HUES6 (cell line): Measurements from ENCODE around the gene FGGY.
"Not testable (repeated sequence)": the region's sequence is repeated elsewhere in the genome, so short reads cannot be mapped to it uniquely, and the experiment has no call there.

ENCODE experiments used
- H3K27ac ChIP-seq: 2 replicates; pipeline ENCODE4 v1.7.0; 2013; ENCODE audit warnings: low read depth, mild to moderate bottlenecking, low read length, inconsistent platforms
- H3K27me3 ChIP-seq: 2 replicates; pipeline ENCODE4 v1.6.1; 2013; ENCODE audit warnings: low read length; ENCODE audit not compliant: control insufficient read depth, insufficient read depth
- H3K36me3 ChIP-seq: 2 replicates; pipeline ENCODE4 v1.6.1; 2013; ENCODE audit warnings: low read length; ENCODE audit not compliant: control insufficient read depth, insufficient read depth
- H3K4me1 ChIP-seq: 2 replicates; pipeline ENCODE4 v1.6.1; 2013; ENCODE audit warnings: low read length; ENCODE audit not compliant: control insufficient read depth, insufficient read depth
- H3K4me3 ChIP-seq: 2 replicates; pipeline ENCODE4 v1.5.1; 2013; ENCODE audit warnings: low read depth, low read length
- H3K9ac ChIP-seq: one replicate; pipeline ENCODE4 v1.6.1; 2013; ENCODE audit warnings: mild to moderate bottlenecking, low read length
- H3K9me3 ChIP-seq: 2 replicates; pipeline ENCODE4 v1.6.1; 2013; ENCODE audit warnings: low read depth, low read length; ENCODE audit not compliant: control insufficient read depth, insufficient read depth

Gene FGGY

DNA sequence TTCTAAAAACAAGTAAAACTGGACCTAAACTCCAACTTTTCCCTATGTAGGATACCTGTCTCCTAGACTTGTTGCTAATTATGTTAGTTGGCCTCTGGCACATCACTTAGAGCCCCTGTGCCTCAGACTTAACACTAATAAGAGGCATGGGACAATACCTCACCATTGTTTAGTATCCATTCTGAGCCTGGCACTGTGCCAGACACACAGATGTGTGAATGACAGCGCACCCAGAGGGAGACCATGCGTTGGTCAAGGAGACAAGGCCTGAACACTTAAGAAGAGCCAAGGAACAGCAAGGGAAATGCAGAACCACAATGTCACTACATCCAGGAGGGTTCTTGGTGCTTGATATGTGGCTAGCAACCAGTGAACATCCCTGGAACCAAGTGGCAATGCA, 189.1 kb downstream of the FGGY start:
- H3K9me3 ChIP-seq, result no peaks in the 10 kb centered on the region
- H3K4me3 ChIP-seq, result no peak overlapping the region
- no peaks in the 10 kb centered on the region for H3K4me1 ChIP-seq
- H3K27ac ChIP-seq, result no peak overlapping the region
- H3K9ac ChIP-seq, result no peak overlapping the region
- no peaks in the 10 kb centered on the region for H3K36me3 ChIP-seq
- H3K27me3 ChIP-seq, result no peaks in the 10 kb centered on the region

DNA sequence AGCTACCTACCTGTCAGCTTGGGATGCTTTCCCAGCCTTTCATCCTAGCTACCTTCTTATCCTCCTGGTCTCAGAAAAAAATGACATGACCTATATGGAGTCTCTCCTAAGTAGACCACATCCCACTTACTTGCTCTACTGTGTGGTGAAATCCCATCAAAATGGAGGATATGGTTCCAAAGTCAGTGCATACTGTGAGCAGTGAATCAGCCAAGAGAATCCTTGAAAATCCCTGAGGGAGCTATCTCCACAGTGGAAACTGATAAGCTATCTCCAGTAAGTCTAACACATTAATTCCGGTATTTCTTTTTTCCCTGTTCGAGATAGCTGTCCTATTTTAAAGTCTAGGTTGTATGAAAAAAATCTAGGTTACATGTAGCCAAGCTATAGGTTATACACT, 189.7 kb downstream of the FGGY start:
- Histone ChIP-seq H3K4me3 (no peak overlapping the region), H3K36me3 (no peaks in the 10 kb centered on the region), H3K27ac (no peak overlapping the region), H3K4me1 (no peaks in the 10 kb centered on the region), H3K27me3 (no peaks in the 10 kb centered on the region), H3K9ac (no peak overlapping the region), H3K9me3 (no peaks in the 10 kb centered on the region)

DNA sequence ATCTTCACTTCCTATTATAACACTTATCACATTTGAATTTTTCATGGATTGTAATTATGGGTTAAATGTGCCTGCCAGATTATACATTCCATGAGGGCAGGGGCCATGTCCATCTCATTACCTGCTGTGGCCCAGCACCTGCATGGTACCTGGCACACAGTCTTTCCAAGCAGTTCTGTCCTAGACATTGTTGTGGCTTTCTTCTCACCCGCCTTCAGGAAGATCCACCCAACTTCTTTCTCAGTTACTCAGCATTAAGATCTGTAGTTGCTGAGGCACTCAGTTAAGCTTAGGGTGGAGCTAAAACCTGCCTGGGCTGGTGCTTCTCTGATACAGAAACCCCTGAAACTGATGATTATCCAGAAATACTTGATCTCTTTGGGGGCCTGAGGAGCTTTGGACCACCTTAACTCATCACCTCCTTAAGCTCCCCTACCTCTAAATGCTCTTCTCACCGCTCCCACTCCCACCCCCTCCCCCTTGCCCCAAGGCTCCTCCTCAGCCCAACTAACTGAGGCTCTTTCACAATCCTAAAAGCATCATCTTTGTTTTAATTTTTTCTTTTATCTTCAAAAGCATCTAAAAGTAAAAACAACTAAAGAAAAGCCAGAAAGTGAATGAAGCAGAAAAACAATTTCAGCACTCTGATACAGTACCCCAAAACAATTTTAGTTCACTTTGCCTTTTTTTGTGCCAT, 190.6 kb downstream of the FGGY start:
- no peak overlapping the region for H3K4me3 ChIP-seq
- H3K9ac ChIP-seq, result no peak overlapping the region
- H3K9me3 ChIP-seq, result no peaks in the 10 kb centered on the region
- H3K36me3 ChIP-seq, result no peaks in the 10 kb centered on the region
- H3K27ac ChIP-seq, result no peak overlapping the region
- H3K27me3 ChIP-seq, result no peaks in the 10 kb centered on the region
- no peaks in the 10 kb centered on the region for H3K4me1 ChIP-seq

GRCh38 chr1:59492500-59492899, 195.6 kb downstream of the FGGY start:
- Histone ChIP-seq H3K4me1 (no peaks in the 10 kb centered on the region), H3K36me3 (no peaks in the 10 kb centered on the region)

GRCh38 chr1:59494145-59494833, 197.4 kb downstream of the FGGY start:
- no peak overlapping the region for H3K9ac ChIP-seq
- no peaks in the 10 kb centered on the region for H3K36me3 ChIP-seq
- H3K4me3 ChIP-seq, result no peak overlapping the region
- H3K4me1 ChIP-seq, result no peaks in the 10 kb centered on the region
- no peaks in the 10 kb centered on the region for H3K27me3 ChIP-seq
- H3K9me3 ChIP-seq, result no peaks in the 10 kb centered on the region
- no peak overlapping the region for H3K27ac ChIP-seq

More at GRCh38 chr1:59492500-59492899, 195.6 kb downstream of the FGGY start:
- H3K9ac ChIP-seq, result no peak overlapping the region
- no peak overlapping the region for H3K27ac ChIP-seq
- no peaks in the 10 kb centered on the region for H3K9me3 ChIP-seq
- no peak overlapping the region for H3K4me3 ChIP-seq
- no peaks in the 10 kb centered on the region for H3K27me3 ChIP-seq

GRCh38 chr1:59496156-59496555, 199.3 kb downstream of the FGGY start:
- H3K27ac ChIP-seq, H3K4me1 ChIP-seq, H3K27me3 ChIP-seq, H3K9ac ChIP-seq, H3K36me3 ChIP-seq, H3K4me3 ChIP-seq, H3K9me3 ChIP-seq: not testable (repeated sequence)

- H3K36me3 ChIP-seq, result no peaks in the 10 kb centered on the region
- H3K9me3 ChIP-seq, result no peaks in the 10 kb centered on the region
- no peak overlapping the region for H3K4me3 ChIP-seq
- no peak overlapping the region for H3K9ac ChIP-seq
- no peaks in the 10 kb centered on the region for H3K27me3 ChIP-seq
- H3K4me1 ChIP-seq, result peaks cover 6% of the 10 kb centered on the region; the same call in 1 of the 2 replicates
- H3K27ac ChIP-seq, result no peak overlapping the region
Observed at GRCh38 chr1:59497616-59498015, 200.7 kb downstream of the FGGY start.

DNA sequence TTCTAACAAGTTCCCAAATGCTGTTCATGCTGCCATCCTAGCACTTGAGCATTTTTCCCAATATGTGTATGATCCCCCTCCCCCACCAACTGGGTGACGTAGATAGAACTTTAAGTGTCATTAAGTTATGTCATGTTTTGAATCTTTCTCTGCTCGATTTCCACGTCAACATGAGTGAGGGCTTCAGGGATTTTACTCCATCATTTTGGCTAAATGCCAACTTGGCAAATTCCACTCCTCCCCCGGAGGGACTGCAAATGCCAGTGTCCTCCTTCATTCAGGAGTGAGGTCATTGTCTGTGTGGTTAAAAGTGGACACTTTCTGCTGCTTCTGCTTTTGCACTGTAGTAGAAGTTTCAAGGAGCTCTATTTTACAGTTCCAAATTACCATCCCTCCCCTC, 201.7 kb downstream of the FGGY start:
- Histone ChIP-seq H3K27me3 (no peaks in the 10 kb centered on the region), H3K9me3 (no peaks in the 10 kb centered on the region), H3K27ac (no peak overlapping the region), H3K9ac (no peak overlapping the region), H3K36me3 (no peaks in the 10 kb centered on the region), H3K4me3 (no peak overlapping the region), H3K4me1 (peaks cover 6% of the 10 kb centered on the region; the same call in 1 of the 2 replicates)

- Histone ChIP-seq H3K27me3 (no peaks in the 10 kb centered on the region), H3K36me3 (no peaks in the 10 kb centered on the region), H3K4me3 (no peak overlapping the region), H3K9me3 (no peaks in the 10 kb centered on the region), H3K27ac (no peak overlapping the region), H3K4me1 (peaks cover 6% of the 10 kb centered on the region; the same call in 1 of the 2 replicates), H3K9ac (no peak overlapping the region)
Observed at GRCh38 chr1:59499273-59499942, 202.5 kb downstream of the FGGY start.

DNA sequence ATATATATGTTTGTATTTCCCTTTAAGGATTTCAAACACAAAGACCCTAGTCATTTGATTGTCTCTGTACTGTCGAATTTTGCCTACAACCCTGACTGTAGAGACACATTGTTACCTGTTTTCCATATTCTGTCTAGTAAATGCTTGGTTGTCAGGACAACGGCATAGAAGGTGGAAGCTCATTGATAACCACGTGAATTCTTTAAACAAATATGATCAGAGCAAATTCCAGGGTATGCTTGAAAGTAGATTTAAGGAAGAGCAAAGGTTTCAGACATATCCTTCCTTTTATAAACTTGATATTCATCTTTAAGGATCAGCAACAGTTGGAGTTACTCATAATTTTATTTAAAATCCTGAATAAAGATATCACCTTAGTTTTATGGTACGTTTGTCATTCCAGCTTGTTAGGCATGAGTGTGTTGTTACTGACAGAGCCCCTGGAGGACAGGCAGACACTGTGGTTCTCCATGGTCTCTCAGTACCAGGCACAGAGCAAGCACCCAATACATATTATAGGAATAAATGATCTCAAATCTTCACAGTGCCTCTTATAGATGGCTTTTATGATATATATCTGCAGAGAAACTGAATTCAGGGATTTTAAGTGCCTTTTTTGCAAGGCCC, 203.2 kb downstream of the FGGY start:
- Histone ChIP-seq H3K4me3 (no peak overlapping the region), H3K27ac (no peak overlapping the region), H3K9ac (no peak overlapping the region), H3K9me3 (no peaks in the 10 kb centered on the region), H3K36me3 (no peaks in the 10 kb centered on the region), H3K27me3 (no peaks in the 10 kb centered on the region), H3K4me1 (peaks cover 6% of the 10 kb centered on the region; the same call in 1 of the 2 replicates)
